NOMO-1 treated with dmso at 0.1 percent for 144 hours (cell line): ENCODE results near the gene FGF2.

ENCODE experiments used
- DNase-seq: peaks from one replicate; lab custom pipeline; 2025; ENCODE audit not compliant: unreplicated experiment; lab: John Stamatoyannopoulos, UW

FGF2 gene

DNA sequence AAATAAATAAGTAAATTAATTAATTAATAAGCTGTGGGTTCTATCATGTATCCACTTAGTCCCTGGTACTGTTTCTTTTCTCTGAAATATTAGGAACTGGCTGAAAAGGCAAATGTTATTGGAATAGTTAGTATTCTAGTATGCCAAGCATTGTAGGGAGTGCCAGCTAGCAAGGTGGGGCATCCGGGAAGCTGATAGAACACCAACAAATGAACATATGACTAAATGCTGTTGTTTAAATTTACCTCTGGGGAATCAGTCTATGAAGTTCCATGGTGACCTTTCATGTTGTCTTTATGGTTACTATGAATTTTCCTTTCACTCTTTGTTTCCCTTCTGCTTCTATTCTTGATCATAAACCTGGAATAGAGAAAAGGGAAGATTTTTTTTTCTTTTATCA is 63.1 kb downstream of the FGF2 start:
- no peak for DNase-seq

DNA sequence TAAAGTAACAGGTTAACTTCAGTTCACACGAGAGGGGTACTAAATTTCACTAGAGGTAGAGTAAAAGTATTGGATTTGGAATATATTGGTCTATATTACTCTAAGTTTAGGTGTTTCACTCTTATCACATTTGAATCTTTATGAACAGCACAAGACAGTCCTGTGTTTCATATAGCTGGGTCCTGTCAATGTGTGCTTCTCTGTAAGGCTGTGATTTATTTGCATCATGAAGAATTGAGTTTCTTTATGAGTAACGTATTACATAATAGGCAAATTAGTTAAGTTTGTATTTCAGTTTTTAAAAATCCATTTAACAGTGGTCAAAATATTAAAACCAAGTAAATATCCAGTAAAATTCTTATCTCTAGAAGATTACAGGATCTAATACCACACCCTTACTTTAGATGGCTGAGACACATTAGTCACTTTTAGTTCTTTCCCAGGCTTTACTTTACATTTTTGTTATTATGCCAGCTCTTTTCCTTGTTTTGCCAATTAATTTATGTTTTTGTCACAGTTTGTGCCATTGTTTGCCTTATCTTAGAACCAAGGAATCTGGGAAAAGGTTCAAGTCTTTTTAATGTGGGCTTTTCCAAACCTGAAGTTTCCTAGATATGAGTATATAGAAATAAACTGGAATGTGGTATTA is 63.6 kb downstream of the FGF2 start:
- DNase-seq: no peak

DNA sequence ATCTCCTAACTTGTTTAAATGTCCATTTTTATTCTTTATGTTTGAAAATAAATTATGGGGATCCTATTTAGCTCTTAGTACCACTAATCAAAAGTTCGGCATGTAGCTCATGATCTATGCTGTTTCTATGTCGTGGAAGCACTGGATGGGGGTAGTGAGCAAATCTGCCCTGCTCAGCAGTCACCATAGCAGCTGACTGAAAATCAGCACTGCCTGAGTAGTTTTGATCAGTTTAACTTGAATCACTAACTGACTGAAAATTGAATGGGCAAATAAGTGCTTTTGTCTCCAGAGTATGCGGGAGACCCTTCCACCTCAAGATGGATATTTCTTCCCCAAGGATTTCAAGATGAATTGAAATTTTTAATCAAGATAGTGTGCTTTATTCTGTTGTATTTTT is 68.2 kb downstream of the FGF2 start:
- no peak for DNase-seq

DNA sequence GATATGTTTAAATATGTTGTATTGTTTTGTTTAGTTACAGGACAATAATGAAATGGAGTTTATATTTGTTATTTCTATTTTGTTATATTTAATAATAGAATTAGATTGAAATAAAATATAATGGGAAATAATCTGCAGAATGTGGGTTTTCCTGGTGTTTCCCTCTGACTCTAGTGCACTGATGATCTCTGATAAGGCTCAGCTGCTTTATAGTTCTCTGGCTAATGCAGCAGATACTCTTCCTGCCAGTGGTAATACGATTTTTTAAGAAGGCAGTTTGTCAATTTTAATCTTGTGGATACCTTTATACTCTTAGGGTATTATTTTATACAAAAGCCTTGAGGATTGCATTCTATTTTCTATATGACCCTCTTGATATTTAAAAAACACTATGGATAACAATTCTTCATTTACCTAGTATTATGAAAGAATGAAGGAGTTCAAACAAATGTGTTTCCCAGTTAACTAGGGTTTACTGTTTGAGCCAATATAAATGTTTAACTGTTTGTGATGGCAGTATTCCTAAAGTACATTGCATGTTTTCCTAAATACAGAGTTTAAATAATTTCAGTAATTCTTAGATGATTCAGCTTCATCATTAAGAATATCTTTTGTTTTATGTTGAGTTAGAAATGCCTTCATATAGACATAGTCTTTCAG is 68.8 kb downstream of the FGF2 start:
- DNase-seq: no peak

DNA sequence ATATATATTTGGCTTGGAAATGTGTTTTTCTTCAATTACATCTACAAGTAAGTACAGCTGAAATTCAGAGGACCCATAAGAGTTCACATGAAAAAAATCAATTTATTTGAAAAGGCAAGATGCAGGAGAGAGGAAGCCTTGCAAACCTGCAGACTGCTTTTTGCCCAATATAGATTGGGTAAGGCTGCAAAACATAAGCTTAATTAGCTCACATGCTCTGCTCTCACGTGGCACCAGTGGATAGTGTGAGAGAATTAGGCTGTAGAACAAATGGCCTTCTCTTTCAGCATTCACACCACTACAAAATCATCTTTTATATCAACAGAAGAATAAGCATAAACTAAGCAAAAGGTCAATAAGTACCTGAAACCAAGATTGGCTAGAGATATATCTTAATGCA is 69.6 kb downstream of the FGF2 start:
- no peak for DNase-seq

DNA sequence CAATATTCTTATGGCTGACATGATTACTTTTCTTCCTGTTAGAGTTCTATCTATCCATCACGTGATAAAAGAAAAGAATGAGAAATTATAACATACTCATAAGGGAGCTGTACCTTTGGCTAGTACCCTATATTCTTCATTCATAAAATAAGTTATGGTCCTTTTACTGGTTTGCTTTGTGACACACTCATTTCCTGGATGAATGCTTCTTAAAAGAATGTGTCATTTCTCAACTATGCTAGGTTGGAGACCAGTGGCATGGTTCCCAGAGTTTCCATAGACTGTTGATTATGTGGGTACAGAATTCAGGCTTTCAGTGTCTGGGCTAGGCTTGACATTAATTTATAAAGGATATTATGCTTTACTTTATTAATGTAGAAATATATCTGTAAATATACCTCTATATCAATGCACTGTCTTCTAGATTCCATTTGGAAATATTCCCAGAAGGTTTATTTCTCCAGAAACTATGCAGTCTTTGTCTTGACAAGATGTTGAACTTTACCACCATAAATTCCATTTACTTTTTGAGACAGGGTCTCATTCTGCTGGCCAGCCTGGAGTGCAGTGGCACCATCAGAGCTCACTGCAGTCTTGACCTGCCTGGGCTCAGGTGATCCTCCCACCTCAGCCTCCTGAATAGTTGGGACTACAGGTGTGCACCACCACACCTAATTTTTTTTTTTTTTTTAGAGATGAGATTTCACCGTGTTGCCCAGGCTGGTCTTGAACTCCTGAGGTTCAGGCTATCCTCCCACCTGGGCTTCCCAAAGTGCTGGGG is 71.9 kb downstream of the FGF2 start:
- no peak for DNase-seq

DNA sequence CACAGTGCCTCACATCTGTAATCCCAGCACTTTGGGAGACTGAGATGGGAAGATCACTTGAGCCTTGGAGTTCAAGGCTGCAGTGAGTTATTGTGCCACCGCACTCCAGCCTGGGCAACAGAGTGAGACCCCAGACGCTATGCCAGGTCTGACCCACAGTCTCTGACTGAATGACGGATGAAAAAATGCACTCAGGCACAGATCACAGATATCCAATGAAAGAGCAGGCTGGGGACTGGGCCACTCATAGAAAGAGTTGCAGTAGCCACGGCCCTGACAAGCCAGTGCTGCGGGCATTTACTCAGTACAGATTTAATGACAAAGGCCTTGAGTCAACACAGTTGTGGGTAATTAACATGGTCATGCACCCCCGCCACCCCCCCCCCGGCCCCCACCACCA is 73.1 kb downstream of the FGF2 start:
- no peak for DNase-seq

DNA sequence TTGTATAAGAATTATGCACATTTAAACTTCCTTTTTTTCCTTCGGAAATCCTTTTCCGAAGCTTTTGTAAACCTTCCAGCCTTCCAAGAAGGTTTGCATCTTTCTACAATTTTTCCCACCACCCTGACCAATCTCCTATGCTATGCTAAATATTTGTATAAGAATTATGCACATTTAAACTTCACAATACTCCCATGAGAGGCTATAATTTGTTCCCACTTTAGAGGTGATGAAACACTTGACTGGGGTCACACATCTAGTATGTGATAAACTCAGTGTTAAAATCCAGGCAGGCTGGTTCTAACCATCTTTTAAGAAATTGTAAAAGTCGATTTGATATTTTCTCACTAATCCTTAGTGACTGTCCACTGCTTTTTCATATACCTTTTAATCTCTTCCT is 73.7 kb downstream of the FGF2 start:
- DNase-seq: no peak

DNA sequence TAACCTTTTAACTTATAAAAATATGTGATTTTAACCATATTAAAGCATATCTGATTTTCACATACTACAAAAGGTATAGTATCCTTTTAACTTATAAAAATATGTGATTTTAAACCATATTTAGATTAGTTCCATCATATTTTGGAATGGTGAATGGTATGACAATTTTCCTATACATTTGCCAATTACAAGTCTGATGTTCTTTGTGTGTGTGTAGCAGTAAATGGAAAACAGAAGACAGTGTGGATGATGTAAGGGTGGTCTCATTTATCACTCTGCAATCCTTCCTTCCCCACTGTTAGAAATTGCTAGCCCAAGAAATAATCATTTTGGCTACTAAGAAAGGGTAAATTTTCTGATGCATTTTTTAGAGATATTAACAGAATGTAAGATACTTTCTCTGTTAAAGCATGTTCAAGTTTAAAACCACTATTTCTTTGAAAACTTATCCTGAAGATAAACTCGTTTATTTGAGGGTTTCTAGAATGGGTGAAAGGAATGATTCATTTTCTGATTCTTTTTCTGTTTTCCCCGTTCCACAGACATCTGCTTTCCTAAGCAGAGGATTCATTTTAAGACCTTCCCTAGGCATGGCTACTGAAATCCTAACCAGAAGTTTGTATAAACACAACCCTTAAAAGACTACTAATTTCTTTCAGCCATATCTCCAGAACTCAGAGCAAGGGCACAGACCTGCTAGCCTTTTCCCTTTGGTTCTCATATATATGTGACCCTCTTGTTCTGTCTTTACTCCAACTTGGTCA is 74.8 kb downstream of the FGF2 start:
- no peak for DNase-seq

DNA sequence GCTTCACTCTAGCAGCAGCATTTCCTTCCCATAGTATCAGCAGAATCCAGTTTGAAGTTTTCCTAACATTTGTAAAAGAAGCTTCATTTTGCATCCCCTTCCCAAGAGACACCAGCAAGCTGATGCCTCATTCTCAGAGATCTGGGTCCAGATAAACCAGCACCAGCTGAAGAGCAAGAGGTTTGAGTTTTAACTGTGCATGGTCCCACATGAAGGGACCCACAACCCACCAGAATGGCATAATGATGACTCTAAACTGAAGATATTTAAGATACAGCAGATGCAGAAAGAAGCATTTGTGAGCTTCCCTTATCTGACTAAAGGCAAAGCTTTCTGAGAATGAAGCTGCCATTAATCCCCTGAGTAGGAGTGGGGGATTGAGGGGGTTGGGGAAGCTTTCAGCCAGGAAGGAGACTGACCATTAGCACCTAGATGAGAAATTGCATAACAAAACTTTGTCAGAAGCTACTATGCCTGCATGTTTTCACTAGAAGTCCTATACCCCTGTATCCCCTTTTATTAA is 77.2 kb downstream of the FGF2 start:
- DNase-seq: no peak

DNA sequence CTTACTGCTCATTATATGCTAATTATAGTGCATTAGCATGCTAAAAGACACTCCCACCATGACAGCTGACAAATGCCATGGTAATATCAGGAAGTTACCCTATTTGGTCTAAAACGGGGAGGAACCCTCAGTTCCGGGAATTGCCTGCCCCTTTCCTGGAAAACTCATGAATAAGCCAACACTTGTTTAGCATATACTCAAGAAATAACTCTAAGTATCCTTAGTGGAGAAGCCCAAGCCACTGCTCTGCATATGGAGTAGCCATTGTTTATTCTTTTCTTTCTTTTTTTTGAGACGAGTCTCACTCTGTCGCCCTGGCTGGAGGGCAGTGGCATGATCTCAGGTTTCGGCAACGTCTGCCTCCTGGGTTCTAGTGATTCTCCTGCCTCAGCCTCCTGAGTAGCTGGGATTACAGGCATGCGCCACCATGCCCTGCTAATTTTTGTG is 80.3 kb downstream of the FGF2 start:
- no peak for DNase-seq

DNA sequence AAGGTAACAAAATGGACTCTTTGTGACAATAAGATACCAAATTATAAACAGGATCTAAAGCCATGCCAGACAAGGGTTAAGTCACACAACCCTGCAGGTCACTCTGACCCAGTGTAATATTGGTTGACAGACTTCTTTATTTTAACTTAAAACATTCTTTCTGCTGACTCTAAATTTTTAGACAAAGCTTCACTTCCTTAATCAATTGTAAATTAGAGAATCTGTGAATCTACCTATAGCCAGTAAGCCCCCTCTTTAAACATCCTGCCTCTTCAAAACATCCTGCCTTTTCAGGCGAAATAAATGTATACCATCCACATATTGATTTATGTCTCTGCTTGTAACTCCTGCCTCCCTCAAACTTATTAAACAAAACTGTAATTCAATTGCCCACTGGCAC is 81.6 kb downstream of the FGF2 start:
- no peak for DNase-seq

DNA sequence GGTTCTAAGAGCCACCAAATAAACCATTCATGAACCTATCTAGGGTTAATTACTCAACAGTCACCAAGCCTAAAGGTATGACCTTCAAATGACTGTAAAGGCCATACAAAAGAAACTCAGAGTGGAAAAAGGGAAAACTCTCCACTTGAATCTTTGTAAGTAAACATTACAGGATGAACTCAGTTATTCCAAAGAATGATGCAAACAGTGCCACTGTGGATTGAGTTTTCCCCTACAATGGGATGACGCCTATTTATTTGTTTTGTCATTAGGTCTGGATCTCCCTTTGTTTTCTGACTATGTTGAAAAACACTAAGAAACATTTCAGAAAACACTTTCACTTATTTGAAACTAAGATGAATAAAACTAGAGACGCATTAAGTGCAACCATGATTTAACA is 83.1 kb downstream of the FGF2 start:
- no peak for DNase-seq

DNA sequence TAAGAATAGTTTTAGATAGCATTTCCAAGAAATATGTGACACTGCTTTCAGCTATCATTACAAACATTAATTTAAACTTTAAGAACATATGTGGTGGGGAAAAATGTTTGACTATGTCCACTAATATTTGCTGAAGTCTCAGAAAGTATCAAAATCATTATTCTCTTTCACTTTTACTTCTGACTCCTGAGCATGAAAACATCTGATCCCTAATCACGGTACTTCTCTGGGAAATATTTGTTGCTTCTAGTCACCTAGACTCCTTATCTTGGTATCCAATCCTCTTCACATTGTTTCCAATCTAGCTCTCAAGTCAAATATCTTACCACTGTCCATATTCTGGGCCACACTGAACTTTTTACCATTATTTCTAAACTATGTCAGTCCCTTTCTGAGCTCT is 85.0 kb downstream of the FGF2 start:
- no peak for DNase-seq

DNA sequence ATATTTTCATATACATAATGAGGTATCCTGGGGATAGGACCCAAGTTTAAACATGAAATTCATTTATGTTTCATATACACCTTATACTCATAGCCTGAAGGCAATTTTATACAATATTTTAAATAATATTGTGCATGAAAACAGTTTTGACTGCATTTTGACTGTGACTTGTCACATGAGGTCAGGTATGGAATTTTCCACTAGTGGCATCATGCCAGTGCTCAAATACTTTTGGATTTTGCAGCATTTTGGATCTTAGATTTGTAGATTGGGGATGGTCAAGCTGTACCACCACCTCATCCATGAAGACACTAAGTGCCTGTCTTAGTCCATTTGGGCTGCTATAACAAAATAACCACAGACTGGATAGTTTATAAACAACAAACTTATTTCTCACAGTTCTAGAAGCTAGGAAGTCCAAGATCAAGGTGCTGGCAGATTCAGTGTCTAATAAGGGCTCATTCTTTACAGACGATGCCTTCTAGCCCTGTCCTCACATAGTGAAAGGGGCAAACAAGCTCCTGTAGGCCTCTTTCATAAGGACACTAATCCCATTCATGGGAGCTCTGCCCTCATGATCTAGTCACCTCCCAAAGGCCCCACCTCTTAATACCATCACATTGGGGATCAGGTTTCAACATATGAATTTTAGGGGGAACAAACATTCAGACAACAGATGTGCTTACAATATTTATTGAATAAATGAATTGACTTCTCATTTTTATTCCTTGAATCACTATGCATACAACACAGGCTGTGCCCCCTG is 86.4 kb downstream of the FGF2 start:
- DNase-seq: no peak

DNA sequence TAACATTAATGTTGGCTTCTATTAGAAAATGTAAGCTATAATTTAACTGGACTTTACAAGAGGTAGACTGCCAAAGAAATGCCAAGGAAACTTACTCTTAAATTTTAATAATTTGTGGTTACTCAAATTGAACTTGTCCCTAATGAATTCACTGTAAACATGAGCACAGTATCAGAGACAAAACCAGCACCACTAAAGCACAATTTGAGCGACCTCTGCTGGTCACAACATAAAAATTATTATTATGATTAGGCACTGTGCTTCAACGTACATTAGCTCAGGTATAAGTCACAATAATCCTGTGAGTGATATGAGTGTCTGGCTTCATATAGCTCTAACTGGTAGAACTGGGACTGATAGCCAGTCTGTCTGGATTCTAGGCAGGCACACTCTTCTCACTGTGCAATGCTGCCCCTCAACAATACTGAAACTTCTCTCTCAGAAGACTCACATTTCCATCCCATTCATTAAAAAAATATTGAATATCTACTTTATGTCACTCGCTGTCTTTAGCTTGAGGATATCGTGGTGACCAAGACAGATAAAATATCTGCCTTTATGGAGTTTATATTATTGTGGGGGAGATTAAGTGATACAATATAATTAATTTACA is 87.8 kb downstream of the FGF2 start:
- no peak for DNase-seq

DNA sequence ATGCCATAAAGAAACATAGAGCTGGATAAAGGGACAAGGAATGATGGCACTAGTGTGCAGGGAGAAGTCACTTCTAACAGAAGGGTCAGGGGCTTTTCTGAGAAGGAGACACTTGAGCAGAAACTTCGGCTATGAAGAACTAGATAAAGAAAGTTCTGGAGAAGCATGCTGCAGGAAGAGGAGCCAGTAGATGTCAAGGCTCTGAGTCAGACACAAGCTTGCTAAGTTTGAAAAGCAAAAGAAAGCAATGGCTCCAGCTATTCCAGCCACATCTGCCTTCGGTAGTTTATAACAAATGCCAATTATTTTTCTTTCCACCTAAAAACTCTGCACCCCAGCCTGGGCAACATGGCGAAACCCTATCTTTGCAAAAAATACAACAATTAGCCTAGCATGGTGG is 88.3 kb downstream of the FGF2 start:
- DNase-seq: no peak

DNA sequence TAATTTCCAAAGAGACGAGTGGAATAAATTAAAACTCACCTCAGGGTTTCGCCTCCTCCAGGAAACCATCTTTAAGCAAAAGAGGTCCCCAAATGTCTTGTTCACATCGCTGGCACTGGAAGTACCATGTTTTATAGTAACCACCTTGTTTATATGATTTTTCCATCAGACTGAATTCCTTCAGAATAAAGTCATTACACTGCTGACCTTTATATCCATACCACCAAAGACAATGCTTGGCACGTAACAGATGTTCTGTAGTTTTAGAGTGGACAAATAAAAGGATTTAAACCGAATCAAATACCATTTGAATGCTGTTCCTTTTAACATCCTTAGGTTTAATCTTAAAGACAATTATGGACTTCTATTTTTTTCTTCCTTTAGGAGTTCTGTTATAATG is 91.1 kb downstream of the FGF2 start:
- DNase-seq: no peak

DNA sequence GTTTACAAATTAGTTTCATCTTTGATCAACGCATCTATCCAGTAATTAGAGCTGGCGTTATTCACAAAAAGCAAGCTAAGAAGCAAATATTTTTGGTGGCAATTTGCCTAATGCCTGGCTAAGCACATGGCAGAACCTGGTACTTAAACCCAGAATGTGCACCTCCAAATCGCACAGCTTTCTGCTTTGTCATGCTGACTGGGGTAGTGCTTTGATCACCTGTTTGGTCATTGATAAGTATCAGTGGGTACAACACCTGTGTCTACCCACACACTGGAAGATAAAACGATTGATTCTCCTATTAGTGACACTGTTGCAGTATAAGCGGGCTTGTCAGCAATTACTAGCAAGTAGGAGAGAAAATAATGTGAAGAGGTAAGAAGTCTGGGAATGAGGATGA is 93.8 kb downstream of the FGF2 start:
- DNase-seq: no peak

DNA sequence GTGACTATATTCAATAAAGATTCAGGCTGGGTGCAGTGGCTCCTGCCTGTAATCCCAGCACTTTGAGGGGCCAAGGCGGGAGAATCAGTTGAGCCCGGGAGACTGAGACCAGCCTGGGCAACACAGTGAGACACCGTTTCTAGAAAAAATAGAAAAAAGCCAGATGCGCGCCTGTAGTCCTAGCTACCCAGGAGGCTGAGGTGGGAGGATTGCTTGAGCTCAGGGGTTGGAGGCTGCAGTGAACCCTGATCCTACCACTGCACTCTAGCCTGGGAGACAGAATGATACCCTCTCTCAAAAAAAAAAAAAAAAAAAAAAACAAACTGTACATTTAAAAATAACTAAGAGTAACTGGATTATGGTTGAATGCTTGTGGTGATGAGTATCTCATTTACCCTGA is 94.7 kb downstream of the FGF2 start:
- no peak for DNase-seq
